ENCODE measurements around the gene NDUFAF3.

DNA sequence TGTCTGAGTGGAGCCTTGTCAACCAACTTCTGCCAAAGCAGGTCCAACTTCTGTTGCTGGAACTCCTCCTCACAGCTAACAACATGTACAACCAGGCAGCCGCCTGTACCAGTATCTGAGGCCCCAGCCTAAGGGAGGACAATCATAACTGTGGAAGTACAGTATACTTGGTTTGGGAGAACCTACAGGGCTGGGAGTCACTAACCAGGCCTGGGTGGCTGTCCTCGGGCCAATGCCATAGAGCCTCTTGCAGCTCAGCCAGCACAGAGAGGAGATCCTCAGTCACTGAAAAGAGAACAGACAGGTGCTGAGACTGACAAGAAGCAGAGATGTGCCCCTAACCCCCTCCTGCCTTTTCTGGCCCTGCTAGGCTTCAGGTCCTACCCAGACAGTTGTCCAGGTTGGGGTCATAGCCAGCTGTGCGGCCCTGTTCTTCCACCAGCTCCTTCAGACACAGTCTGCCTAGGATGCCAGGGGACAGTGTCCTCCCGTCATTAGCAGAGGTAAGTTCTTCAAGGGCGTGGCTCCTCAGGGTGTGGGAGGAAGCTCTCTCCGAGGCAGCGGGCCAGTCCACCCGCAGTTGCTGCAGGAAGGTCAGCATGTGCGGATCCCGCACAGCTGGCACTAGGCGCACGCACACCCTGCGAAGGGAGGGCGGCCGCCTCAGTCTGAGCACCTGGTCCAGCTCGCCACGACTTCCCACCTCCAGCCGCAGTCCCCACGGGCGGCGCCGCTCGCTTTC lies 4.5 kb upstream of the NDUFAF3 start:
- TF ChIP-seq, protein P1, sequence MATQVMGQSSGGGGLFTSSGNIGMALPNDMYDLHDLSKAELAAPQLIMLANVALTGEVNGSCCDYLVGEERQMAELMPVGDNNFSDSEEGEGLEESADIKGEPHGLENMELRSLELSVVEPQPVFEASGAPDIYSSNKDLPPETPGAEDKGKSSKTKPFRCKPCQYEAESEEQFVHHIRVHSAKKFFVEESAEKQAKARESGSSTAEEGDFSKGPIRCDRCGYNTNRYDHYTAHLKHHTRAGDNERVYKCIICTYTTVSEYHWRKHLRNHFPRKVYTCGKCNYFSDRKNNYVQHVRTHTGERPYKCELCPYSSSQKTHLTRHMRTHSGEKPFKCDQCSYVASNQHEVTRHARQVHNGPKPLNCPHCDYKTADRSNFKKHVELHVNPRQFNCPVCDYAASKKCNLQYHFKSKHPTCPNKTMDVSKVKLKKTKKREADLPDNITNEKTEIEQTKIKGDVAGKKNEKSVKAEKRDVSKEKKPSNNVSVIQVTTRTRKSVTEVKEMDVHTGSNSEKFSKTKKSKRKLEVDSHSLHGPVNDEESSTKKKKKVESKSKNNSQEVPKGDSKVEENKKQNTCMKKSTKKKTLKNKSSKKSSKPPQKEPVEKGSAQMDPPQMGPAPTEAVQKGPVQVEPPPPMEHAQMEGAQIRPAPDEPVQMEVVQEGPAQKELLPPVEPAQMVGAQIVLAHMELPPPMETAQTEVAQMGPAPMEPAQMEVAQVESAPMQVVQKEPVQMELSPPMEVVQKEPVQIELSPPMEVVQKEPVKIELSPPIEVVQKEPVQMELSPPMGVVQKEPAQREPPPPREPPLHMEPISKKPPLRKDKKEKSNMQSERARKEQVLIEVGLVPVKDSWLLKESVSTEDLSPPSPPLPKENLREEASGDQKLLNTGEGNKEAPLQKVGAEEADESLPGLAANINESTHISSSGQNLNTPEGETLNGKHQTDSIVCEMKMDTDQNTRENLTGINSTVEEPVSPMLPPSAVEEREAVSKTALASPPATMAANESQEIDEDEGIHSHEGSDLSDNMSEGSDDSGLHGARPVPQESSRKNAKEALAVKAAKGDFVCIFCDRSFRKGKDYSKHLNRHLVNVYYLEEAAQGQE (IDR thresholded peaks at IDR 0.05; ENCODE audit: insufficient replicate concordance, low read depth) = no peak
- TF ChIP-seq, protein P2, sequence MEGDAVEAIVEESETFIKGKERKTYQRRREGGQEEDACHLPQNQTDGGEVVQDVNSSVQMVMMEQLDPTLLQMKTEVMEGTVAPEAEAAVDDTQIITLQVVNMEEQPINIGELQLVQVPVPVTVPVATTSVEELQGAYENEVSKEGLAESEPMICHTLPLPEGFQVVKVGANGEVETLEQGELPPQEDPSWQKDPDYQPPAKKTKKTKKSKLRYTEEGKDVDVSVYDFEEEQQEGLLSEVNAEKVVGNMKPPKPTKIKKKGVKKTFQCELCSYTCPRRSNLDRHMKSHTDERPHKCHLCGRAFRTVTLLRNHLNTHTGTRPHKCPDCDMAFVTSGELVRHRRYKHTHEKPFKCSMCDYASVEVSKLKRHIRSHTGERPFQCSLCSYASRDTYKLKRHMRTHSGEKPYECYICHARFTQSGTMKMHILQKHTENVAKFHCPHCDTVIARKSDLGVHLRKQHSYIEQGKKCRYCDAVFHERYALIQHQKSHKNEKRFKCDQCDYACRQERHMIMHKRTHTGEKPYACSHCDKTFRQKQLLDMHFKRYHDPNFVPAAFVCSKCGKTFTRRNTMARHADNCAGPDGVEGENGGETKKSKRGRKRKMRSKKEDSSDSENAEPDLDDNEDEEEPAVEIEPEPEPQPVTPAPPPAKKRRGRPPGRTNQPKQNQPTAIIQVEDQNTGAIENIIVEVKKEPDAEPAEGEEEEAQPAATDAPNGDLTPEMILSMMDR (IDR thresholded peaks at IDR 0.05; ENCODE audit: insufficient read depth, low read length) = no peak
- TF ChIP-seq SPI1 (IDR thresholded peaks at IDR 0.05; ENCODE audit: borderline replicate concordance, low read depth) = no peak
- no peak for TF ChIP-seq POLR2AphosphoS5 (IDR thresholded peaks at IDR 0.05; ENCODE audit: low read depth)
